22Rv1 (cell line): ENCODE results near the gene MCM5.

Source experiments
- CTCF ChIP-seq: fragments of 450-650 bp; IDR thresholded peaks from 2 replicates; pipeline ENCODE4 v1.5.1; 2017; ENCODE audit warnings: mild to moderate bottlenecking
- ZFX ChIP-seq: fragments of 450-650 bp; IDR thresholded peaks from 2 replicates; pipeline ENCODE4 v1.6.1; 2017; ENCODE audit warnings: antibody characterized with exemption, borderline replicate concordance

- TF ChIP-seq CTCF (no peak), ZFX (no peak)
Measured at GRCh38 chr22:35464399-35464798, 64.5 kb downstream of the MCM5 start.
